HG03135 (cell line): ENCODE data around the gene RPTOR.
"Not testable (repeated sequence)": the region's sequence is repeated elsewhere in the genome, so short reads cannot be mapped to it uniquely, and the experiment has no call there.

Source experiments
- ATAC-seq: cut with Tn5 transposase; IDR thresholded peaks from one replicate; pipeline ENCODE4 v1.9.1; 2021; ENCODE audit warnings: mild to moderate bottlenecking, moderate library complexity; ENCODE audit not compliant: unreplicated experiment

The RPTOR gene

GRCh38 chr17:80793851-80794267, 249.2 kb downstream of the RPTOR start:
- no peak for ATAC-seq

- no peak for ATAC-seq
Measured at GRCh38 chr17:80794281-80795089, 249.8 kb downstream of the RPTOR start.

- ATAC-seq = no peak
Measured at GRCh38 chr17:80795090-80795580, 250.5 kb downstream of the RPTOR start.

GRCh38 chr17:80795754-80796153, 251.1 kb downstream of the RPTOR start:
- ATAC-seq = no peak

- no peak for ATAC-seq
Measured at GRCh38 chr17:80796430-80796861, 251.8 kb downstream of the RPTOR start.

- not testable (repeated sequence) for ATAC-seq
Measured at GRCh38 chr17:80797222-80797621, 252.6 kb downstream of the RPTOR start.

- ATAC-seq = no peak
Measured at GRCh38 chr17:80797741-80798594, 253.3 kb downstream of the RPTOR start.

- ATAC-seq = no peak
Measured at GRCh38 chr17:80798595-80799537, 254.2 kb downstream of the RPTOR start.

GRCh38 chr17:80799538-80800480, 255.2 kb downstream of the RPTOR start:
- ATAC-seq = no peak

- no peak for ATAC-seq
Measured at GRCh38 chr17:80800481-80801391, 256.1 kb downstream of the RPTOR start.

- ATAC-seq = no peak
Measured at GRCh38 chr17:80802626-80803450, 258.2 kb downstream of the RPTOR start.

GRCh38 chr17:80803451-80804428, 259.1 kb downstream of the RPTOR start:
- no peak for ATAC-seq

GRCh38 chr17:80804466-80804865, 259.8 kb downstream of the RPTOR start:
- no peak for ATAC-seq

- ATAC-seq = no peak
Measured at GRCh38 chr17:80805032-80805751, 260.6 kb downstream of the RPTOR start.

GRCh38 chr17:80807014-80807413, 262.4 kb downstream of the RPTOR start:
- no peak for ATAC-seq

- no peak for ATAC-seq
Measured at GRCh38 chr17:80807882-80808281, 263.2 kb downstream of the RPTOR start.
